HG02870 (cell line): ENCODE data around the gene BTBD17.

Source experiments
- ATAC-seq: cut with Tn5 transposase; IDR thresholded peaks from one replicate; pipeline ENCODE4 v1.9.1; 2021; ENCODE audit warnings: mild to moderate bottlenecking, moderate library complexity; ENCODE audit not compliant: unreplicated experiment

BTBD17 gene

DNA sequence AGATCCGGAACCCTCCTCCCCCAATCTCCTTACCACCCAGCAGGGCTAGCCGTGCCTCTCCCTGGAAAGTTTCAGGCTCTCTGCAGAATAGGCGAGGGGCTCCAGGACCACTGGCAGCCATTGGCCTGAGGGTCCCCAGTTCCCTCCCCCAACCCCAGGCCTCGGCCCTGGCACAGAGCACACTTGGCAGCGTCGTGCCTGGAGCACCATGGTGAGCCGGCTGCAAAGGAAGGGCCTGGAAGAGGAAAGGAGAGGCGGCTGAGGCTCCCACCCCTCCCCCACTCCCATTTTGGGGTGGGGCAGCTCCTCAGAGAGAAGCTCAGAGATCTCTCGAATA is 369 bp upstream of the BTBD17 start:
- no peak for ATAC-seq

DNA sequence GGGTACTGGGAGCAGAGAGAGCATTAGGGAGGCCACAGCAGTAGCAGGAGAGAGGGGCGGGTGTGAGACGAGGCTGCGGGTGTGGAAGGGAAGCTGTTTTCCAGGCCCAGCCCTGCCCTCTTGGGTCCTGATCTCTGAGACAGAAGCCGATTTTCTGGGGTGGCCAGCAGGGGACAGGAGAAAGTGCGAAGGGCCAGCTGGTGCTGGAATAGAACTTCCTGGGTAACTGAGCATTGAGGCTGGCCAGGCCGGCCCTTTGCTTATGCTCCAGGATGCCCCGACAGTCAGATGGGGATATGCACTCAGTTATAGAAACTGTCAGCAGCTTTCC is 804 bp downstream of the BTBD17 start:
- ATAC-seq: no peak

DNA sequence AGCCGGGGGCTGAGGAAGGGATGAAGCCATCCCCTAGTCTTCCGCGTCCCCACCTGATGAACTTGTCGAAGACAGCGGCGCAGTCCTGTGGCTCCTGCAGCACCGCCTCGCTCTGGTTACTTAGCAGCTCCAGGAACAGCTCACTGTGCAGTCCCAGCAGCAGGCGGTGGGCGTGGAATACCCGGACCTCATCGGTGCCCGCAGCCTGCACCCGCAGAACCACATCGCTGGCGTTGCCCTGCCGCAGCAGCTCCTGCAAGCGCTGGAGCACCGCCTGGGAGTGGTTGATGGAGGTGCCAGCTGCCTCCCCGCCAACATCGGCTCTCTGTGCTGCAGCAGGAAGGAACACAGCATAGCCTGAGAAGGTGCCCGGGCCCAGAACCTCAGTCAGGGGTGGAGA is 1.8 kb downstream of the BTBD17 start:
- ATAC-seq: no peak

DNA sequence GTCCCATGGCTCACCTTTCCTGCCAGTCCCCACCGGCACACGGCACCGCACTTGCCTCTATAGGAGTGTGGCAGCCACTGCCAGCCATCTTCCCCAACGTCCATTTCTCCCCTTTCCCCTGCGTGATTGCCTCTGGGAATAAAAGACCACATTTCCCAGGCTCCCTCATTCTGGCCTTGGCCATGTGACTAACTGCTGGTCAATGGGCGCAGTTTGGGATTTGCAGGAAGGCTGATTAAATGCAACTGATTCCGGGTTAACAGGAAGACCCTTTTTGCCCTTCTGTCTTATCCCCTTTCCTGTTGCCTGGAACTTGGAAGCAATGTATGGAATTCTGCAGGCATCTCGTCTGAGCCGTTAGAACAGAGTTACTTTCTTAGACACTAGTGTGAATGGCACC is 3.0 kb downstream of the BTBD17 start:
- ATAC-seq: no peak

DNA sequence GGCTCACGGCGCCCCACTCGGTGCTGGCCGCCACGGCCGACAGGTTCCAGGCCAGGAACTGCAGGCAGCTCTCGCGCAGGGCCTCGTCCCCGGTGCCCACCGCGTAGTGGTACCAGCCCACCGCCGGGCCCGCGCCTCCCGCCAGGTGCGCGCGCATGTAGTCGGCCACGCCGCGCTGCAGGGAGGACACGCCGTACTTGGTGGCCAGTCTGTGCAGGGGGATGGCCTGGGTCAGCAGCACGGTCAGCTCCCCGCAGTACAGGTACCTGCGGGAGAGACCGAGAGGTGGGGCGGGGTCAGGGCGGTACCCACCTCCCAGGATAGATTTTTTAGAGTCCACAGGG is 4.2 kb downstream of the BTBD17 start:
- ATAC-seq: no peak

DNA sequence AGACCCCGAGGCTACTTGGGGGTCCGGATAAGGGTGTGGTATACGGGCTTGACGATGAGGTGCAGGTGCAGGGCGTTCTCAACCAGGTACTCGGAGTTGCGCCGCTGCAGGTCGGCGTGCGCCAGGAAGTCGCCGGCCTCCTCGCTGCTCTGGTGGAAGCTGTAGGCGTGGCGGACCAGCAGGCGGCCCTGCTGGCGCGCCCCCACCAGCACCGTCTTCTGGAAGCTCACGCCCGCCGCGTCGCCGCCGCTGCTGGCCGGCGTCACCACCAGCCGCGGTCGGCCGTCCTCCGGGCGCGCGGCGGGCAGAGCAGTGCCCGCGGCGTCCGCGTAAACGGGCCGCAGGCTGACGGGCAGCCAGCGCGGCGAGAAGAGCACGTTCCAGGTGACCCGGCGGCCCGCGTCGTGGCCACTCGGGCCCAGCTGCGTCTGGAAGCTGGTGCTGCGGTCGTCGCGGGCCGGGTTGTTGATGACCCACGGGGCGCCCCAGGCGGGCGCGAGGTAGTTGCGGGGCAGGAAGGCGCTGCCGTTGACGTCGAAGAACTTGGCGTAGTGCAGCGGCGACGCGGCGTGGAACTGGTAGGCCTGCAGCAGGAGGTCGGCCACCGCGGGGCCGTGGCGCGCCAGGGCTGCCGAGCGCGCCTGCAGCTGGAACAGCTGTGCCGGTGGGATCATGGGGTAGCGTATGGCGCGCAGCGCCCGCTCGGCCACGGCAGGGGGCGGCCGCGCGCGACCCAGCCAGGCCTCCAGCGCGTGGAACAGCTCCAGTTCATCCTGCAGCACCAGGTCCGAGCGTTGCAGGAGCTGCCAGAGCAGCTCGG is 4.8 kb downstream of the BTBD17 start:
- ATAC-seq: no peak

DNA sequence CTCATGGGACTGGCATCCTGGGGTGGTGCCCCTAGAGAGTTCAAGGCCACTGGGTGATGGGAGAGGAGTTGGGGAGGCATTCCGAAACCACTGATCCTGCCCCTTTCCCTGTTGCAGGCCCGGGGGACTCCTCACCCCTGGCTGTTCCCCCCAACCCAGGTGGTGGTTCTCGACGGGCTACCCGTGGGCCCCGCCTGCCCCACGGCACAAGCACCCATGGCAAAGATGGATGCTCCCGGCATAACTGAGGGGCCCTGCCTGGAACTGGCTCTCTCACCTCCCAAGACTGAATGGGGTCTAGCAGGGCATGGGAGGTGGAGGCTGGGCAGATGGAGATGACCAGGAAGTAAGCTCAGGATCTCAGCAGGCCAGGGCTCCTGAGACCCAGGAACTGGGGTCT is 6.6 kb downstream of the BTBD17 start:
- ATAC-seq: no peak

DNA sequence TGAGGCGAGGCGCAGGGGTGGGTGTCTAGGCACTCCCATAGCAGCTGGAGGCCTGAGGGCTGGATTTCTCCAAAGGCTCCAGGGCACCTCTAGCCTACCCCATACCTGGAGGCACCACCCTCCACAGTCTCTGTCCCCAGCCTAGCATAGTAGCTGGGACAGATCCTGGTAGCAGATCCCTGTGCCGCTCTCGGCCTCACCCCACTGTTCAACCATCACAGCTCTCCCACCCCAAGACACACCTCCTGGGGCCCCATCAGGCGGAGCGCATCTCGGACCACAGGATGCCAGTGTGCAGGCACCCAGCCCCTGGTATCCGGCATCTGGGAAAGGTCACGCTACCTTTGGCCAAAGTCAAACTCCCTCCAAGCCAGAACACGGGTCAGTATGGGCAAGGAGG is 7.1 kb downstream of the BTBD17 start:
- ATAC-seq: no peak

DNA sequence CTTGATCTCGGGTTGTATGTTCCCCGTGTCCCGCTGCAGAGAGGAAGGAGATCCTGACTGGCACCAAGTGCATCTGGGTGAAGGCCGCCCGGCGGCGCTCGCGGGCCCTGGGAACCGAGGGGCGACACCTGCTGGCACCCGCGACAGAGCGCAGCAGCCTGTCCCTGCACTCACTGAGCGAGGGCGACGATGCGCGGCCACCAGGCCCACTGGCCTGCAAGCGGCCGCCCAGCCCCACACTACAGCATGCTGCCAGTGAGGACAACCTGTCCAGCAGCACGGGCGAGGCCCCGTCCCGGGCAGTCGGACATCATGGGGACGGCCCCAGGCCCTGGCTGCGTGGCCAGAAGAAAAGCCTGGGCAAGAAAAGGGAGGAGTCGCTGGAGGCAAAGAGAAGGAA is 7.5 kb downstream of the BTBD17 start:
- no peak for ATAC-seq

DNA sequence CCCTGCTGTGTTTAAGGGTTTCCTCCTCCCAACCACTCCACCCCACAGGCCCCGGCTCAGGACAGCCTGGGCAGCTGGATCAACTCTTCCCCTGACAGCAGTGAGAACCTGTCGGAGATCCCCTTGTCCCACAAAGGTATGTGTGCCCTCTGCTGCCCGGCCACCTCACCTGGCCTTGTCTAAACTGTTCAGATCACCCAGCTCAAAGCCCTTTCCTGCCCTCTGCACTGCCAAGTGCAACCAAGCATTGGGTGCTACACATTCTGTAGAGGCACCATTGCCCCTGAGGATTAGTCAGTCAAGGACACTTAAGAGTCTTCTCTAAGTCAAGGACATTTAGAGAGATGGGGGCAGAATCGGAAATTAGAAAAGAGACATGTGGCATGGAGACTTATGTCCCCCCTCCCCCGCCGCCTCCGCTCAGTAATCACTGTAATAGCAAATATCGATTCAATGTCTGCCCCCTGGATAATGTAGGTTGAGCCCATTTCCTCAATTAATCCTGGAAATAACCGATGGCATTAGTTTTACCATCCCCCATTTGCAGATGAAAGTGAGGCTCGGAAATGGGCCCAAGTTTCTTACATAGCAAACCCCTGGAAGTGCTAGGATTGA is 8.1 kb downstream of the BTBD17 start:
- ATAC-seq: no peak

DNA sequence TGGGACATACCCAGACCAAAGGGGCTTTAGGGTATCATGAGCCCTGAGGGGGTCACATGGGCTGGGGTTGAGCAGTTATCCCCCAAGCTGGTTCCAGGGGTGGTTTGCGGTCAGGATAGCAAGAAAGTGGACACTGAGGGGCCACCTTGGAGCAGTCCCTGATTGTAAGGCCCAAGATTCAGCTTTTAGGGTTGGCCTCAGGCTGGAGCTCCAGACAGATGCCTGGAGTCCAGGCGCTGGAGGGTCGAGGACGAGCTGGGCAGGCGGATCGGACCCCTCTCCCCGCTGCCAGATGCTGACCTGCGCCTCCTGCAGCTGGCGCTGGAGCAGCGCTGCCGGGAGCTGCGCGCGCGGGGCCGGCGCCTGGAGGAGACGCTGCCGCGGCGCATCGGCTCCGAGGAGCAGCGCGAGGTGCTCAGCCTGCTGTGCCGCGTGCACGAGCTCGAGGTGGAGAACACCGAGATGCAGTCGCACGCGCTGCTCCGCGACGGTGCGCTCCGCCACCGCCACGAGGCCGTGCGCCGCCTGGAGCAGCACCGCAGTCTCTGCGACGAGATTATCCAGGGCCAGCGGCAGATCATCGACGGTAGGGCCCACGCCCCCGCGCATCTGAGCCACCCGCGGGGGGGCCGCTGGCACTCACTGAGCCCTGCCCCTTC is 10.0 kb downstream of the BTBD17 start:
- no peak for ATAC-seq

DNA sequence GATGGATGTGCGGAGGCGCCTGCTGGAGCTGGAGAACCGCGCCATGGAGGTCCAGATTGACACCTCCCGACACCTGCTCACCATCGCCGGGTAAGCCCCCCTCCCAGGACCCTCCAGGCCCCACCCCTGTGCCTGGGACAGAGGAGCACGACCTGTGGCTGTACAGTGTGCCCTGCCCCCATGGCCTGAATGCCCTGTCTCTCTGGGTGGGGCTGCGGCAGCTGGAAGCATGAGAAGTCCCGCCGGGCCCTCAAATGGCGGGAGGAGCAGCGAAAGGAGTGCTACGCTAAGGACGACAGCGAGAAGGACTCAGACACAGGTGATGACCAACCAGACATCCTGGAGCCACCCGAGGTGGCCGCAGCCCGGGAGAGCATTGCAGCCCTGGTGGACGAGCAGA is 11.2 kb downstream of the BTBD17 start:
- ATAC-seq: no peak

DNA sequence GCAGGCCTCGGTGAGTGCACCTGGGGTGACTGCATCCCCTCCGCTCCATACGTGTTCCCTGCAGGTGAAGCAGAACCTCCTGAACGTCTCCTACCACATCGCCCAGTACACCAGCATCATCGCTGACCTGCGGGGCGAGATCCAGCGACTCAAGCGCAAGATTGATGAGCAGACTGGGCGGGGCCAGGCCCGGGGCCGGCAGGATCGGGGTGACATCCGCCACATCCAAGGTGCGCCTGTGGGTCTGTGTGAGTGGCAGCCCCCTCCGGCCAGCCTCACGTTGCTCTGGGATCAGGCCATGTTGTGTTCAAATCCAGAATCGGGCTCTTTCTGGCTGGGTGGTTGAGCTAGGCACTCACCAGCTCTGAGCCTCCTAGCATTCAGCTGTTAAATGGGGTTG is 12.5 kb downstream of the BTBD17 start:
- ATAC-seq: no peak

DNA sequence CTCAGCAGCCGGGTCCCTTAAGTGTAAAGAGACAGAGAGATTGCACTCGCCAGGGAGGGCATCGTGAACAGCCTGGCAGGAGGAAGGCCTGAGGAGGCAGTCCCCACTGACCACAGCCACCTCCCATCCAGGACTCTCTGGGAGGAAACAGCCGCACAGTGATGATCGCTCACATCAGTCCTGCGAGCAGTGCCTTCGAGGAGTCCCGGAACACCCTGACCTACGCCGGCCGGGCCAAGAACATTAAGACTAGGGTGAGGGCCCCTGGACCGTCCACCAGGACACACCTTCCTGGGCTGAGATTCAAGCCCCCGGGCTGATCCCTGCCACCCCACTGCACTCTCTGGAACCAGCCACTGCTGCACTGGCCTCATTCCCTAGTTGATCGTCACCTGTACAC is 14.0 kb downstream of the BTBD17 start:
- ATAC-seq: no peak

DNA sequence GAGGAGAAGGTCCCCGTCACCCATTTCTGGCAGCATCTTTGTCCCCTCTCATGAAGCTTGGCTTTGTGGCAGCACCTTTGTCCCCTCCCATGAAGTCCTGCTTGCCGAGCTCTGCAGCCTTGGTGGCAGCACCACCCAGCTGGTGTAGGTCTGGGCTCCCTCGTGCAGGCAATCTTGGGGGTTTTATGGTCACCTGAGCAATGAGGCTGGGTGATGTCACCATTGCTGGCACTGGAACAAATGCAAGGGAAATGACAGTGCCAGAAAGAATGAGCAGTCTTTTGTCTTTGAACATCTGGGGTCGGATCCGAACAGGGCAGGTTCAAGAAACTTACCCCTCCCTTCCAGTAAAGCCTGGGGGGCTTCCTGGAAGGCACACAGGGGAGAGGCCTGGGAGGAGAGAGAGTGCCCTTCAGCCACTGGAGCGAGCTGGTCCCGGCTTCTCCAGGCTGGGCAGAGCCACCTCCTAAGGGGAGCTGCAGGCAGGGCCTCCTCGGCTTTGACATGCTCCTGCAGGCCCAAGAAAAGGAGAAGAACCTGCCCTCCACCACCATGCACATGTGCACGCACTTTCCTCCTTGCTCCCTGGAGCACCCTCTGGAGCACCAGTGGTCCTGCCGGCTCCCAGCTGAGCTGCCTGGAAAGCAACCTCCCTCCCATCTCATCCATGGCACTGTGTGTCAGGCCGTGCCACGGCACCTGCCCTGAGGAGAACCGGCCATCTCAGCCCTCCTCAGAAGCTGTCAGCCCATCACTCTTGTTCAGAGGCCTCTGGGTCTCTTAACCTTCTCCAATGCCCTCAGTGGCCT is 16.0 kb downstream of the BTBD17 start:
- ATAC-seq: no peak

DNA sequence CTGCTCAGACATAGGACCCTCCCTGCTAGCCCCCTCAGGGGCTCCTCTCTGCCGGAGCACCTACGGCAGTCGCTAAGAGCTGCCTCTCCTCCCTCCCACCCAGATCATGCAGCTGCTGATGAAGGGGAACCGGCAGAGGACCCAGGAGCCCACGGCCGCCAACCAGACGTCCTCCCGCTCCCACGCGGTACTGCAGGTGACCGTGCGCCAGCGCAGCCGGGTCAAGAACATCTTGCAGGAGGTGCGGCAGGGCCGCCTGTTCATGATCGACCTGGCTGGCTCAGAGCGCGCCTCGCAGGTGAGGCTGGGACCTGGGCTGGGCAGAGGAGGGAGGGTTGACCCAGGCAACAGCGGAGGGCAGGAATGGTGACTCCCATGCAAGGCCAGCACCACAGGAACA is 17.0 kb downstream of the BTBD17 start:
- no peak for ATAC-seq

DNA sequence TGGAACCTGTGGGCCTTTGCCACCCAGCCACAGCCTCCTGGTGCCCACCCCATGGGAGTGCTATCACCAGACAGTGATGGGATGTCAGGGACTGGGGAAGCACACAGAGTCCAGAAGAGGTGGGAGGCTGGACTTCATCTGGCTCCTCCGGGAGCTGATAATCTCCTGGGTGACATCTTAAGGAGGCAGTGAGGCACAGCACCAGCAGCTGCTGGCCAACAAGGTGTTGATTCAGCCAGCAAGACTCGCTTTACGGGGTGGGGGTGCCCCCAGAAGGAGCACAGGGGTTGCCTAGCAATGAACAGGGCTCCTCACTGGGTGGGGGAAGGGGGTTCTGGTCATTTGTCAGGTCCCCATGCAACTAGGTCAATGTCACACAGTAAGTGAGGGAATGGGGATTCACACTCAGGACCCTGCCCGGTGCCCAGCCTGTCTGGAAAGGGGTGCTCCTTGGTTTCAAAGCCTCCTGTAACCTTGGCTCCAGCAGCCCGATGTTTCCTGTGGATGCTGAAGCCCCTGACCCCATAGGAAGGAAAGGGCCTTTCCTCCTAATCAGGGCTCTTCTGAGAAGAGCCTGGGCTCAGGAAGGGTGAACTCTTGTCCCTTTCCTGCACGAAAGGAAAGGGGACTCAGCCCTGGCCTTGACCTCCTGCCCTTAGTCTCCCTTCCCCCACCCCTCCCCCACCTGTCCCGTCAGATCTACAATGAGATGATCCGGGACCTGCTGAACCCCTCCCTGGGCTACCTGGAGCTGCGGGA is 18.0 kb downstream of the BTBD17 start:
- no peak for ATAC-seq

DNA sequence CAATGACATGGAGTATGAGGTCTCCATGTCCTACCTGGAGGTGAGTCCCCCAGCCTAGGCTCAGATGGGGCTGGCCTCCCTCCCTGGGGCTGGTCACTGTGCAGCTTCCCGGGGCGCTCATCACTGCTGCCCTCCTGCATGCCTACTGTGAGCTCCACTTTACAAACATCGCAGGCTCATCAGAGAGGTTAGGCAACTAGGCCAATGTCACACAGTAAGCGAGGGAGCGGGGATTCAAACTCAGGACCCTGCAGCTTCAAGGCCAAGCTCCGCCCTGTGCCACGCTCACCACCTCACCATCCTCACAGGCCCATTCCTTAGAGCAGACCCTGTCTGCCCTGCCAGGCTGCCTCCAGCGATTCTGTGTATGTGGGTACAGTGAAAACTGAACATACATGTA is 18.5 kb downstream of the BTBD17 start:
- ATAC-seq: no peak

DNA sequence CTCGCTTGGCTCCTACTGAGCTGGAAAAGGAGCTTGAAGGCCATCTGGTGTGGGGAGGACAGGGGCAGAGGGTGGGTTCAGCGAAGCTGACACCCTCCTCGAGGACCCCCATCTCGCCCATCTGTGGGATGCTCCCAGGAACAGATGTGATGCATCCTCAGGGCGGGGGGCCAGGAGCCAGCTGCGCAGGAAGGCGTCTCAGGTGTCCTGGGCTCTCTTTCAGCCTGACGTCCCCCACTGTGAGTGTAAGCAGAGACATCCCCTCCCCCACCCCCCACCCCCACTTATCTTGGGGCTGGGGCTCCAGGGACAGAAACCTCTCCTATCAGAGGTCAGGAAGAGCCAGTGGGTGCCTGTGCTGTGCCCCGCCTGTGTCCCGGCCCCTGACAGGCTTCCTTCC is 19.4 kb downstream of the BTBD17 start:
- no peak for ATAC-seq

DNA sequence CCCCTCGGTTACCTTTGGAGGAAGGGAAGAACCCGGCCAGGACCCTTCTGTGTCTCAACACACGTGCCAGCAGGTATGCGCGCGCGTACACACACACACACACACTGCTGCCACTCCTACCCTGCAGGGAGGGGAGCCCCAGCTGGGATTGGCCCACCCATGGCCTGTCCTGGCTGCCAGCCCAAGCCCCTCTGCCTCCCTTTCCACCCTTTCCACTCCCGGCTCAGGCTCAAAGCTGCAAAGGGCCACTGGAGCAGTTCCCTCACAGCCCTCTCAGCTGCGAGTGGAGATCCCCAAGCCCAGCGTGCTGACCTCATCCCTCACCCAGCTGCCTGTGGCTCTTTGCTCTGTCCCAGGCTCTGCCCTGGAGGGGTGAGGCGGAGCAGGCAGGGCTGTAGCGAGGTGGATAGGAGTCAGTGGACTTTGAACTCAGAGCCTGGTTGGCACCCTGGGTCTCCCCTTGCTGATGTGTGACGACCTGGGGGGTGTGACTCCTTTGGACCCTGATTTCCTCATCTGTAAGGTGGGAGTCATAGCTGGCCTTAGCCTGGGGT is 21.1 kb downstream of the BTBD17 start:
- no peak for ATAC-seq
